Articular chondrocyte of knee joint (primary cell): ENCODE data around the gene ALG10B. TPM values are rescaled to one million over a fixed set of nuclear protein-coding genes. Genes with fewer than 3 reads are reported as not detected.

Experiments
- small RNA-seq: library from RNA; depleted of rRNA; stranded (forward); fragments of <200 nt; gene quantifications from one replicate; pipeline ENCODE3, GENCODE V24; 2012
- total RNA-seq: library from RNA; depleted of rRNA; stranded (reverse); fragments of >200 nt; gene quantifications from 2 replicates; pipeline ENCODE4 v1.2.3, GENCODE V29; 2012

The ALG10B gene
- total RNA-seq, result 5.8 and 6.0 TPM in 2 replicates

GRCh38 chr12:38316391-38317129 lies at the start of gene ALG10B:
TSS of gene ALG10B (plus strand) at chr12:38316774. CDS start at chr12:38316894, 120 bp downstream.

Small RNAs within 50 kb of the gene (small RNA-seq; reads per million reads assigned to genes)
- not detected for gene RF00019
